Heart right ventricle (tissue), 16 donors: ENCODE results near the gene FKBP11. TPM values are rescaled to one million over a fixed set of nuclear protein-coding genes. Genes with fewer than 3 reads are reported as not detected.

Experiments
- ATAC-seq, 8 donors: fragments of 200-7000 bp; cut with Tn5 transposase; one replicate each; pipeline ENCODE4 v1.9.1; 2020; ENCODE audit warnings: mild to moderate bottlenecking in 8 of 8, moderate library complexity in 8 of 8, moderate number of reproducible peaks in 1 of 8
- DNase-seq, 2 donors: peaks; one replicate each; pipeline ENCODE4 v3.0.0-alpha.2; 2020
- H3K27ac ChIP-seq, 10 donors: fragments of 200-600 bp; sonication (generic) in 2 of 10; one replicate each; pipeline versions ENCODE4 v1.5.0 to v1.8.0; 2020 to 2022; ENCODE audit warnings: mild to moderate bottlenecking in 3 of 10
- H3K27me3 ChIP-seq, 7 donors: fragments of 200-600 bp; one replicate each; pipeline ENCODE4 v1.8.0; 2021 to 2022; ENCODE audit warnings: mild to moderate bottlenecking in 2 of 7
- H3K36me3 ChIP-seq, 9 donors: fragments of 200-600 bp; sonication (generic) in 1 of 9; one replicate each; pipeline versions ENCODE4 v1.5.0 to v1.8.0; 2020 to 2022; ENCODE audit warnings: mild to moderate bottlenecking in 2 of 9
- H3K4me1 ChIP-seq, 9 donors: fragments of 200-600 bp; sonication (generic) in 1 of 9; one replicate each; pipeline versions ENCODE4 v1.5.0 to v1.8.0; 2020 to 2022; ENCODE audit warnings: mild to moderate bottlenecking in 4 of 9
- H3K4me3 ChIP-seq, 10 donors: fragments of 200-600 bp; sonication (generic) in 2 of 10; one replicate each; pipeline versions ENCODE4 v1.5.0 to v1.8.0; 2020 to 2022; ENCODE audit warnings: mild to moderate bottlenecking in 7 of 10, moderate library complexity in 2 of 10
- H3K9me3 ChIP-seq, 11 donors: fragments of 200-600 bp in 10 of 11; sonication (generic) in 2 of 11; one replicate each; pipeline versions ENCODE4 v1.5.0 to v1.8.0; 2013 to 2022; ENCODE audit warnings: mild to moderate bottlenecking in 2 of 11, control low read depth in 1 of 11, moderate library complexity in 1 of 11
- CTCF ChIP-seq, 9 donors: fragments of 200-600 bp; sonication (generic) in 2 of 9; IDR thresholded peaks; one replicate each; pipeline versions ENCODE4 v1.5.0 to v1.8.0; 2021 to 2022; ENCODE audit warnings: antibody characterized with exemption in 9 of 9, mild to moderate bottlenecking in 5 of 9, moderate library complexity in 1 of 9
- WGBS, 2 donors: extraction: QIAGEN DNeasy Blood & Tissue Kit; methylation state at CpG; one replicate each; pipeline ENCODE4 v1.1.7; 2013; ENCODE audit warnings: inconsistent platforms in 1 of 2; 5-methylcytosine and 5-hydroxymethylcytosine counted together
- intact Hi-C, 10 donors: fragments of 100-400 bp; cut with DNase I; formaldehyde crosslinking; loops; one replicate each; pipeline versions ENCODE4 v1.11.1 to v1.14.2; 2022
- polyA plus RNA-seq, 2 donors: library from polyadenylated mRNA; stranded (reverse); fragments of 200-250 nt; gene quantifications; one replicate each; pipeline ENCODE4 v1.2.3, GENCODE V29; 2013
- total RNA-seq, 10 donors: library from RNA; stranded (reverse); fragmentation: NEBNext Ultra II Directional in 3 of 10; extraction: Animal tissue kit (Norgen Biotek cat#: 25700) in 3 of 10; gene quantifications; one replicate each; pipeline versions ENCODE4 v1.2.1 to v1.2.4, GENCODE V29; 2021 to 2023
- donor health status: Arrhythmogenic right ventricular cardiomyopathy.
- donor health status: ischemic (EF 13 %, LVEDD 7.1; RV severe dilation, severe dysfunction).
- donor health status: healthy with polysubstance abuse.
- donor health status: DM: no; HTN: yes; CAD: no.
- donor health status: DM: no; HTN: no; CAD: no.
- donor health status: ischemic (EF 25% LVEDD 6.9; RV normal size, moderate dysfunction).
- donor health status: ischemic (EF 25% LVEDD 5.7; RV mildly dilated, moderate dysfunction).
- donor health status: healthy.
- donor health status: DM: yes; HTN: yes; CAD: no.
- donor health status: Ischemic cardiomyopathy.
- donor health status: ischemic (EF 35%, LVEDD 5.7; RV mildly dilated, moderate dysfunction).
- donor health status: nonischemic (EF 11% LVEDD 7.7; RV severe dilation, severe dysfunction).
- donor health status: DM: yes; HTN: yes; CAD: no.
- donor health status: PGD.
- donor health status: ischemic (EF 29% LVEDD 5.4; RV normal size, mild dysfunction).
- donor health status: nonischemic (EF 23%, LVEDD 6.1; RV moderate dilation, normal function).

The FKBP11 gene
- total and polyA plus RNA-seq, 12 donors: 1.6 to 30.4 (median 4.0) TPM

- intact Hi-C loops: no loop called here
- ATAC-seq (no peak), DNase-seq (no peak)
- H3K27me3 ChIP-seq: peaks cover 3 to 37% (median 23%) of the 10 kb centered on the region in 7 donors
- no peak overlapping the region for H3K4me3 ChIP-seq
- peak in 4 of 9 donors; percentile 11 to 35 (median 24) for TF ChIP-seq CTCF (IDR thresholded peaks at IDR 0.05)
- H3K4me1 ChIP-seq: peaks cover 0 to 11% (median 7%) of the 10 kb centered on the region in 9 donors
- no peaks in the 10 kb centered on the region for H3K36me3 ChIP-seq
- H3K27ac ChIP-seq: no peak overlapping the region
- H3K9me3 ChIP-seq: no peaks in the 10 kb centered on the region
These were observed 40.1 kb upstream of the FKBP11 start for GRCh38 chr12:48965298-48965838.

- intact Hi-C loops: no loop called here
- H3K36me3 ChIP-seq: no peaks in the 10 kb centered on the region
- no peak overlapping the region for H3K27ac ChIP-seq
- DNase-seq (no peak), ATAC-seq (no peak)
- H3K4me1 ChIP-seq: peaks cover 0 to 13% (median 5%) of the 10 kb centered on the region in 9 donors
- TF ChIP-seq CTCF (IDR thresholded peaks at IDR 0.05): no peak
- H3K9me3 ChIP-seq: no peaks in the 10 kb centered on the region
- H3K27me3 ChIP-seq: peaks cover 0 to 24% (median 4%) of the 10 kb centered on the region in 7 donors
- H3K4me3 ChIP-seq: no peak overlapping the region
These were observed 36.5 kb upstream of the FKBP11 start for GRCh38 chr12:48961801-48962200.

DNA sequence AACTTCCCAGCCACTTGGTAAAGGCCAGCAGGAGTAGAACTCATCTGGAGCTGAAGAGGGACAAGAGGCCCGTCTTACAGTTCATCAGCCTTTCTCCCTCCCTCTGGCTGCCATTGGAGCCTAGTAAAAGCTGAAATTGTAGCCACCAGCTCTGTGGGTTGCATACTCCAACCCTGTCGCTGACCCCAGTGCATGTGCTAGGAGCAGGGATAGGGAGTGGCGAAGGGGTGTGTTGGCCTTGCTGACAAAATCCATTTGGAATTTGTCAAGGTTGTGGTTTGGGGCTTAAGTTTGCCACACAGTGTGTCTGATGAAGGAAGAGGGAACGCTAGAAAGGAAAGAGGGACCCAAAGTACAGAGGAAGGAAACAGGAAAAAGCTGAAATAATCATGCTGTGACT lies 36.0 kb upstream of the FKBP11 start:
- Histone ChIP-seq H3K4me1 (peaks cover 0 to 13% (median 5%) of the 10 kb centered on the region in 9 donors), H3K36me3 (no peaks in the 10 kb centered on the region), H3K4me3 (no peak overlapping the region), H3K27ac (no peak overlapping the region), H3K27me3 (peaks cover 0 to 24% (median 4%) of the 10 kb centered on the region in 7 donors), H3K9me3 (no peaks in the 10 kb centered on the region)
- intact Hi-C loops: no loop called here
- no peak for TF ChIP-seq CTCF (IDR thresholded peaks at IDR 0.05)
- WGBS, 2 donors: 43 to 60% methylated on average over 4 of the region's 4 CpGs
- ATAC-seq (no peak), DNase-seq (no peak)

GRCh38 chr12:48960834-48961233 lies 35.5 kb upstream of the FKBP11 start:
- intact Hi-C loops: no loop called here
- TF ChIP-seq CTCF (IDR thresholded peaks at IDR 0.05): no peak

More at GRCh38 chr12:48960834-48961233, 35.5 kb upstream of the FKBP11 start:
- 69 to 70% methylated on average over 3 of the region's 3 CpGs for WGBS, 2 donors
- peaks cover under 1 to 18% (median 10%) of the 10 kb centered on the region in 9 donors for H3K4me1 ChIP-seq
- ATAC-seq: no peak
- H3K9me3 ChIP-seq: no peaks in the 10 kb centered on the region
- H3K27ac ChIP-seq: no peak overlapping the region
- no peaks in the 10 kb centered on the region for H3K36me3 ChIP-seq
- DNase-seq: no peak
- H3K4me3 ChIP-seq: no peak overlapping the region
- H3K27me3 ChIP-seq: peaks cover 0 to 24% (median under 1%) of the 10 kb centered on the region in 7 donors
